HG03103 (cell line): Measurements from ENCODE around the gene MAMLD1.

Source experiments
- ATAC-seq: cut with Tn5 transposase; IDR thresholded peaks from one replicate; pipeline ENCODE4 v1.9.1; 2021; ENCODE audit warnings: low read depth; ENCODE audit not compliant: unreplicated experiment

The MAMLD1 gene

DNA sequence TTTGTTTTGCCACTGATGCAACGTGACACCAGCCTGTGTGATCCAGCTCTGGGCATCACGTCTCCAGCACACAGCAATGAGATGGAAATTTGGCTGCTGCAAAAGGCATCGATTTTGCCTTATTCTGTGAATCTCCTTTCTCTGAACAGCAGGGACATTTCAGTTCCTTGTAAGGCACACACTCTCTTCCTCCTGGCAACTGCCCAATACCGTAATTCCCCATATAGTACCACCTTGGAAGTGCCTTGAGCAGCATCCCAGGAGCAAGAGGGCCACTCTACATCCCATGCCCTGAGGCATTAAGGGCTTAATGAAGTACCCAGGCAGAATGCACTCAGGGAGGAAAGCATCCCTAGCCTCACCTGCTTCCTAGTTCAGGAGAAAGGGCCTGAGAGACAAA is 10.5 kb upstream of the MAMLD1 start:
- no peak for ATAC-seq

- no peak for ATAC-seq
Observed at GRCh38 chrX:150355913-150356312, 7.2 kb upstream of the MAMLD1 start.

- ATAC-seq, result no peak
Observed at GRCh38 chrX:150357790-150358189, 5.3 kb upstream of the MAMLD1 start.

GRCh38 chrX:150358651-150359050 is 4.5 kb upstream of the MAMLD1 start:
- ATAC-seq, result no peak

- ATAC-seq, result no peak
Observed at GRCh38 chrX:150360331-150360730, 2.8 kb upstream of the MAMLD1 start.

GRCh38 chrX:150361070-150361776 is 1.9 kb upstream of the MAMLD1 start:
- ATAC-seq, result no peak

DNA sequence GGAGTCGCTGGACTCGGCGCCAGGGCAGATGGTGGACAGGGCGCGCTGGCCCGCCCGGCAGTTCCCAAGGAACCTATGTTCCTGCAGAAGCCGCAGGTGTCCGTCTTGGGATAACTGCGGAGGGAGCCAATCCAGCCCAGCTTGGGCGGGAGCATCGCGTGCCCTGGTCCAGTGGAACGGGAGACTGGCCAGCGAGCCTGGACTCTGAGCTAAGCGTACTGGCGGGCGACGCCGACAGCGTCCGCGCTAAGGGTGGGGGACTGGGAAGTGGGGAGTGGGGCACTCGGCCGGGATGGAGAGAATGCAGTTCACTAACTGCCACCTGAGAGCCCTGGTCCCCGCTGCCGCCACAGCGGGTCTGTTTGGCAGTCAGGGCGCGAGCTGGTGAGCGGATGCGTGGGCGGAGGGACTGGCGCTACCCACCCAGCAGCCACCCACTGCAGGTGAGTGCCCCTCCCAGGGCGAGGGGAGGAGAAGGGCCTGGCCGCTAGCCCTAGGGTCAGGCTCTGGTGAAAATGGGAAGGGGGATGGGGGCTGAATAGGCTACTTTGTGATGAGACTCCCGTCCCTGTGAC is 1.3 kb upstream of the MAMLD1 start:
- no peak for ATAC-seq

GRCh38 chrX:150363561-150364346 is 637 bp downstream of the MAMLD1 start:
- no peak for ATAC-seq

- ATAC-seq, result no peak
Observed at GRCh38 chrX:150364347-150365050, 1.4 kb downstream of the MAMLD1 start.

GRCh38 chrX:150365051-150365989 is 2.2 kb downstream of the MAMLD1 start:
- ATAC-seq, result no peak

GRCh38 chrX:150365990-150366911 is 3.1 kb downstream of the MAMLD1 start:
- ATAC-seq, result no peak

GRCh38 chrX:150366951-150367545 is 3.9 kb downstream of the MAMLD1 start:
- ATAC-seq, result no peak

GRCh38 chrX:150370589-150371312 is 7.6 kb downstream of the MAMLD1 start:
- ATAC-seq, result no peak

DNA sequence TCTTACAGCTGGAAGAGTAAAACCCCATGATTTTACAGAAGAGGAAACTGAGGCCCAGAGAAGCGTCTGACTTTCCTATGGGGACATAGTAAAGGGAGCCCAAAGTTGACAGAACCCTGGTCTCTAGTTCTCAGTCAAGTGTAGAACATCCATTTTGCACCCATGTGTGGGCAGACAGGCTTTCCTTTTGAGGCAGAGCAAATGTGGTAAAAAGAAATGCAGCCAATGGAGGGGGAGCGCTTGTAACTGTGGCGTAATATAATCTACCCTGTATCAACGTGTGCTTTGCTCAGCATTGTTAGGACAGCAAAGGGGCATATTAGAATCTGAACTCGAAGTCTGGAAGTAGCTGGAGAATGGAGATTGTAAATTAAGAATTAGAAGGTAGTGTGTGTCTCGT is 8.8 kb downstream of the MAMLD1 start:
- no peak for ATAC-seq

DNA sequence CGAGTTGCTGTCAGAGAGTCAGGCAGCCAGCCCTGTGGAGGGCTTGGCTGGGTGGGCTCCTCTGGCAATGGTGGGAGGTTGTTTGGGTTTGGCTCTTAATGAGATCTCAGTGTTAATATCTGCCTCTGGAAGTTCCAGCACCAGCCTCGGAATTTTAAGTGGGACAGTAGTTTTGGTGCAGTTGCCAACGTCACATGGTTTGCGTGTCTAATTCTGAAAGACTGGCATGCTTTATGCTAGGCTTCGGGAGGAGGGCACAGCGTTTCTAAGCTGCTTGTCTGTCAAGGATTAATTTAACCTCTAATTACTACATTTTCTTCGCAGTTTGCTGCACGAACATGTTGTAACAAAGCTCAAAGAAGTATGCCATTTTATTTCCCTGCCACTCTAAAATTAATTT is 9.2 kb downstream of the MAMLD1 start:
- no peak for ATAC-seq

- no peak for ATAC-seq
Observed at GRCh38 chrX:150372756-150373155, 9.6 kb downstream of the MAMLD1 start.

DNA sequence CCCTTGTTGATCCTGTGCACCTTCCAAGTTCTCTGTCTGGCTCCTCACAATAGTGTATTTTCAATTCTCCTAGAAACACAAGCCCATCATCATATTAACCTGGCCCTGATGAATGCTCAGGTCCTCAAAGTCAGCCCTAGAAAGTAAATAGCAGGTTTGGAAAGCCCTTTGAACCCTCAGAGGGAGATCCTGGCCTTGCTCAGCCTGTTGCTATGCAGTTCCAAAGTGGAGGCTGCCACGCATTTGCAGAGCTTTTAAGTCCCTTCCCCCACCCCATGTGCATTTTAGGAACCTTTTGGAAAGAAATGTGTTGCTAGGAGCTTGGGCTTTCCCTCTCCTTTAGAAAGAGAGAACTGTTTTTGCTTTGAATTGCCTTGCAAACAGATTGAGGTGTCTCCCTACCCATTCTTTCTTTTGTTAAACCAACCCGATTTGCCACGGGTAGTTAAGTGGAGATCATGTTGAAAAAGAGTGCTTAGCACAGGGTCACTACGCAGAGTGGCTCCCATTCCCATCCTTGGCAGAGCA is 12.2 kb downstream of the MAMLD1 start:
- ATAC-seq, result no peak

GRCh38 chrX:150377005-150377404 is 13.9 kb downstream of the MAMLD1 start:
- ATAC-seq, result no peak
